SK-N-SH treated with all-trans-retinoic acid at 6 μM for 48 hours (cell line): ENCODE results near the gene UBE2E3.

ENCODE experiments used
- ATAC-seq: fragments of 200-7000 bp; cut with Tn5 transposase; 3 replicates; pipeline ENCODE4 v1.9.1; 2020; ENCODE audit warnings: mild to moderate bottlenecking, moderate library complexity
- ARNTL ChIP-seq: fragments of 450-650 bp; formaldehyde crosslinking; IDR thresholded peaks from 2 replicates; pipeline ENCODE4 v1.5.0; 2020; ENCODE audit warnings: low read depth, mild to moderate bottlenecking, moderate library complexity, borderline replicate concordance
- BACH2 ChIP-seq: fragments of 250-450 bp; sonication (Bioruptor Pico); IDR thresholded peaks from 2 replicates; pipeline ENCODE4 v1.9.0; 2021; ENCODE audit warnings: mild to moderate bottlenecking, borderline replicate concordance
- CSDC2 ChIP-seq: fragments of 250-450 bp; sonication (Bioruptor Pico); IDR thresholded peaks from 2 replicates; pipeline ENCODE4 v1.5.0; 2020; ENCODE audit warnings: mild to moderate bottlenecking, moderate library complexity
- ESRRG ChIP-seq: fragments of 250-450 bp; sonication (Bioruptor Pico); IDR thresholded peaks from 2 replicates; pipeline ENCODE4 v1.6.1; 2021; ENCODE audit warnings: mild to moderate bottlenecking
- GLIS3 ChIP-seq: fragments of 250-450 bp; sonication (Bioruptor Pico); IDR thresholded peaks from 2 replicates; pipeline ENCODE4 v1.5.0; 2020; ENCODE audit warnings: mild to moderate bottlenecking, moderate library complexity
- ISL1 ChIP-seq: fragments of 250-450 bp; sonication (Bioruptor Pico); IDR thresholded peaks from 2 replicates; pipeline ENCODE4 v2.1.2; 2022; ENCODE audit warnings: mild to moderate bottlenecking, moderate library complexity
- OSR1 ChIP-seq: fragments of 250-450 bp; sonication (Bioruptor Pico); IDR thresholded peaks from 2 replicates; pipeline ENCODE4 v1.8.0; 2022; ENCODE audit warnings: moderate library complexity, mild to moderate bottlenecking, inconsistent platforms
- PPARA ChIP-seq: fragments of 250-450 bp; sonication (Bioruptor Pico); IDR thresholded peaks from 2 replicates; pipeline ENCODE4 v1.5.0; 2020; ENCODE audit warnings: mild to moderate bottlenecking, borderline replicate concordance
- RARB ChIP-seq: fragments of 250-450 bp; sonication (Bioruptor Pico); IDR thresholded peaks from 2 replicates; pipeline ENCODE4 v1.8.0; 2021; ENCODE audit warnings: mild to moderate bottlenecking, moderate library complexity
- SNAI2 ChIP-seq: fragments of 250-450 bp; sonication (Bioruptor Pico); IDR thresholded peaks from 2 replicates; pipeline ENCODE4 v1.5.0; 2020; ENCODE audit warnings: mild to moderate bottlenecking, moderate library complexity
- TCF4 ChIP-seq: fragments of 250-450 bp; sonication (Bioruptor Pico); IDR thresholded peaks from 2 replicates; pipeline ENCODE4 v1.8.0; 2021; ENCODE audit warnings: mild to moderate bottlenecking, moderate library complexity, borderline replicate concordance
- TOX ChIP-seq: fragments of 250-450 bp; sonication (Bioruptor Pico); IDR thresholded peaks from 2 replicates; pipeline ENCODE4 v1.8.0; 2021; ENCODE audit warnings: mild to moderate bottlenecking, moderate library complexity, borderline replicate concordance
- ZC3H10 ChIP-seq: fragments of 250-450 bp; sonication (Bioruptor Pico); IDR thresholded peaks from 2 replicates; pipeline ENCODE4 v1.5.1; 2021; ENCODE audit warnings: mild to moderate bottlenecking, moderate library complexity
- ZFP3 ChIP-seq: fragments of 250-450 bp; sonication (Bioruptor Pico); IDR thresholded peaks from 2 replicates; pipeline ENCODE4 v1.5.0; 2020; ENCODE audit warnings: mild to moderate bottlenecking, moderate library complexity
- ZFP30 ChIP-seq: fragments of 450-650 bp; formaldehyde crosslinking; IDR thresholded peaks from 2 replicates; pipeline ENCODE4 v1.5.0; 2022; ENCODE audit warnings: mild to moderate bottlenecking, moderate library complexity
- ZNF565 ChIP-seq: fragments of 450-650 bp; formaldehyde crosslinking; conservative IDR thresholded peaks from 2 replicates; pipeline ENCODE4 v1.5.0; 2020; ENCODE audit warnings: low read depth, mild to moderate bottlenecking, moderate library complexity
- ZNF70 ChIP-seq: fragments of 450-650 bp; formaldehyde crosslinking; IDR thresholded peaks from 2 replicates; pipeline ENCODE4 v1.5.0; 2020; ENCODE audit warnings: mild to moderate bottlenecking, moderate library complexity
- ZNF8 ChIP-seq: fragments of 450-650 bp; formaldehyde crosslinking; IDR thresholded peaks from 2 replicates; pipeline ENCODE4 v1.5.0; 2020; ENCODE audit warnings: mild to moderate bottlenecking, moderate library complexity
- TF ChIP-seq, protein P1 (sequence below): fragments of 250-450 bp; sonication (Bioruptor Pico); IDR thresholded peaks from 2 replicates; pipeline ENCODE4 v1.5.1; 2021; ENCODE audit warnings: mild to moderate bottlenecking, moderate library complexity
- TF ChIP-seq, protein P2 (sequence below): fragments of 250-450 bp; sonication (Bioruptor Pico); IDR thresholded peaks from 2 replicates; pipeline ENCODE4 v1.5.0; 2020; ENCODE audit warnings: mild to moderate bottlenecking, moderate library complexity
- TF ChIP-seq, protein P3 (sequence below): fragments of 250-450 bp; sonication (Bioruptor Pico); IDR thresholded peaks from 2 replicates; pipeline ENCODE4 v1.5.1; 2020; ENCODE audit warnings: low read depth, mild to moderate bottlenecking, moderate library complexity

Gene UBE2E3

GRCh38 chr2:180938451-180938850 is 42.0 kb upstream of the UBE2E3 start:
- TF ChIP-seq BACH2 (no peak), CSDC2 (CRISPR knock-in tag) (no peak), ZNF565 (CRISPR knock-in tag) (no peak), PPARA (CRISPR knock-in tag) (no peak), ZFP30 (CRISPR knock-in tag) (no peak), ISL1 (CRISPR knock-in tag) (no peak), TOX (CRISPR knock-in tag) (no peak), ZFP3 (CRISPR knock-in tag) (no peak), ARNTL (CRISPR knock-in tag) (no peak), ZC3H10 (CRISPR knock-in tag) (no peak), RARB (CRISPR knock-in tag) (no peak)
- TF ChIP-seq, protein P1, sequence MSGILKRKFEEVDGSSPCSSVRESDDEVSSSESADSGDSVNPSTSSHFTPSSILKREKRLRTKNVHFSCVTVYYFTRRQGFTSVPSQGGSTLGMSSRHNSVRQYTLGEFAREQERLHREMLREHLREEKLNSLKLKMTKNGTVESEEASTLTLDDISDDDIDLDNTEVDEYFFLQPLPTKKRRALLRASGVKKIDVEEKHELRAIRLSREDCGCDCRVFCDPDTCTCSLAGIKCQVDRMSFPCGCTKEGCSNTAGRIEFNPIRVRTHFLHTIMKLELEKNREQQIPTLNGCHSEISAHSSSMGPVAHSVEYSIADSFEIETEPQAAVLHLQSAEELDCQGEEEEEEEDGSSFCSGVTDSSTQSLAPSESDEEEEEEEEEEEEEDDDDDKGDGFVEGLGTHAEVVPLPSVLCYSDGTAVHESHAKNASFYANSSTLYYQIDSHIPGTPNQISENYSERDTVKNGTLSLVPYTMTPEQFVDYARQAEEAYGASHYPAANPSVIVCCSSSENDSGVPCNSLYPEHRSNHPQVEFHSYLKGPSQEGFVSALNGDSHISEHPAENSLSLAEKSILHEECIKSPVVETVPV (CRISPR knock-in tag), result no peak
- ATAC-seq, result no peak

- TF ChIP-seq ZNF565 (CRISPR knock-in tag) (no peak), BACH2 (no peak), OSR1 (CRISPR knock-in tag) (no peak), SNAI2 (CRISPR knock-in tag) (no peak), ZFP30 (CRISPR knock-in tag) (no peak), ZNF8 (CRISPR knock-in tag) (no peak), CSDC2 (CRISPR knock-in tag) (no peak), ARNTL (CRISPR knock-in tag) (no peak), TOX (CRISPR knock-in tag) (no peak), ZC3H10 (CRISPR knock-in tag) (no peak), TCF4 (CRISPR knock-in tag) (no peak), ZNF70 (CRISPR knock-in tag) (no peak), ESRRG (CRISPR knock-in tag) (no peak)
- TF ChIP-seq, protein P2, sequence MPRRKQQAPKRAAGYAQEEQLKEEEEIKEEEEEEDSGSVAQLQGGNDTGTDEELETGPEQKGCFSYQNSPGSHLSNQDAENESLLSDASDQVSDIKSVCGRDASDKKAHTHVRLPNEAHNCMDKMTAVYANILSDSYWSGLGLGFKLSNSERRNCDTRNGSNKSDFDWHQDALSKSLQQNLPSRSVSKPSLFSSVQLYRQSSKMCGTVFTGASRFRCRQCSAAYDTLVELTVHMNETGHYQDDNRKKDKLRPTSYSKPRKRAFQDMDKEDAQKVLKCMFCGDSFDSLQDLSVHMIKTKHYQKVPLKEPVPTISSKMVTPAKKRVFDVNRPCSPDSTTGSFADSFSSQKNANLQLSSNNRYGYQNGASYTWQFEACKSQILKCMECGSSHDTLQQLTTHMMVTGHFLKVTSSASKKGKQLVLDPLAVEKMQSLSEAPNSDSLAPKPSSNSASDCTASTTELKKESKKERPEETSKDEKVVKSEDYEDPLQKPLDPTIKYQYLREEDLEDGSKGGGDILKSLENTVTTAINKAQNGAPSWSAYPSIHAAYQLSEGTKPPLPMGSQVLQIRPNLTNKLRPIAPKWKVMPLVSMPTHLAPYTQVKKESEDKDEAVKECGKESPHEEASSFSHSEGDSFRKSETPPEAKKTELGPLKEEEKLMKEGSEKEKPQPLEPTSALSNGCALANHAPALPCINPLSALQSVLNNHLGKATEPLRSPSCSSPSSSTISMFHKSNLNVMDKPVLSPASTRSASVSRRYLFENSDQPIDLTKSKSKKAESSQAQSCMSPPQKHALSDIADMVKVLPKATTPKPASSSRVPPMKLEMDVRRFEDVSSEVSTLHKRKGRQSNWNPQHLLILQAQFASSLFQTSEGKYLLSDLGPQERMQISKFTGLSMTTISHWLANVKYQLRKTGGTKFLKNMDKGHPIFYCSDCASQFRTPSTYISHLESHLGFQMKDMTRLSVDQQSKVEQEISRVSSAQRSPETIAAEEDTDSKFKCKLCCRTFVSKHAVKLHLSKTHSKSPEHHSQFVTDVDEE (CRISPR knock-in tag), result no peak
- TF ChIP-seq, protein P1 (CRISPR knock-in tag), result no peak
- TF ChIP-seq, protein P3, sequence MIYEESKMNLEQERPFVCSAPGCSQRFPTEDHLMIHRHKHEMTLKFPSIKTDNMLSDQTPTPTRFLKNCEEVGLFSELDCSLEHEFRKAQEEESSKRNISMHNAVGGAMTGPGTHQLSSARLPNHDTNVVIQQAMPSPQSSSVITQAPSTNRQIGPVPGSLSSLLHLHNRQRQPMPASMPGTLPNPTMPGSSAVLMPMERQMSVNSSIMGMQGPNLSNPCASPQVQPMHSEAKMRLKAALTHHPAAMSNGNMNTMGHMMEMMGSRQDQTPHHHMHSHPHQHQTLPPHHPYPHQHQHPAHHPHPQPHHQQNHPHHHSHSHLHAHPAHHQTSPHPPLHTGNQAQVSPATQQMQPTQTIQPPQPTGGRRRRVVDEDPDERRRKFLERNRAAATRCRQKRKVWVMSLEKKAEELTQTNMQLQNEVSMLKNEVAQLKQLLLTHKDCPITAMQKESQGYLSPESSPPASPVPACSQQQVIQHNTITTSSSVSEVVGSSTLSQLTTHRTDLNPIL (CRISPR knock-in tag), result no peak
- TF ChIP-seq, all 23 proteins: peak for 0
- ATAC-seq, result no peak
Measured at GRCh38 chr2:180943275-180943674, 37.1 kb upstream of the UBE2E3 start.

- TF ChIP-seq SNAI2 (CRISPR knock-in tag) (no peak), RARB (CRISPR knock-in tag) (no peak), ZC3H10 (CRISPR knock-in tag) (no peak), ESRRG (CRISPR knock-in tag) (no peak), TCF4 (CRISPR knock-in tag) (no peak), CSDC2 (CRISPR knock-in tag) (no peak), GLIS3 (CRISPR knock-in tag) (no peak), TOX (CRISPR knock-in tag) (no peak), ZNF70 (CRISPR knock-in tag) (no peak), PPARA (CRISPR knock-in tag) (no peak), ZFP30 (CRISPR knock-in tag) (no peak), ARNTL (CRISPR knock-in tag) (no peak), ZNF8 (CRISPR knock-in tag) (no peak)
- TF ChIP-seq, protein P1 (CRISPR knock-in tag), result no peak
- TF ChIP-seq, protein P3 (CRISPR knock-in tag), result no peak
- ATAC-seq, result no peak
Measured at GRCh38 chr2:180944372-180944771, 36.0 kb upstream of the UBE2E3 start.
